ENCODE data around the gene CDIP1.

GRCh38 chr16:4522051-4522581 lies 16.5 kb downstream of the CDIP1 start:
- no peak for TF ChIP-seq CTCF (IDR thresholded peaks at IDR 0.05)
- TF ChIP-seq EP300 (IDR thresholded peaks at IDR 0.05), result no peak
- no peak for TF ChIP-seq POLR2A (IDR thresholded peaks at IDR 0.05)
